Measurements from ENCODE around the gene LUZP2.

The LUZP2 gene

DNA sequence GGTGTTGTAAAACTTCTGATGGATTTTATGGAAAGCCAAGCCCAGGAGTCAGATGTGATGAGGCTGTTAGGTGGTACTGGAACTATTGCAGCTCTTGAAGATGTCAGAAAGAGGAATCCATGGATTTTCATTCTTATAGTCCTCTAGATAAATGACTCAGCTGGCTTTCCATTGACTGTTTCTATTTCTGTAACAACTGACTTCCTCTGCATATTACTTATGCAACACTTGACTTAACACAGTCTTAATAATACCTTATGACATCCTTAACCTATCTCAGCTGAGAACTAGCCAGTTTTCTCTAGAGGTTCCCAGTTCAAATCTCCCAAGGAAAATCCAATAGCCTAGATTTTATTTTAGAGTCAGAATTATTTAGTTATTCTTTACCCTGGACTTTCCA, 263.8 kb downstream of the LUZP2 start:
- Histone ChIP-seq H3K27me3 (replicated peaks in 2 of 5; ENCODE audit: control insufficient read depth in 4 of 5, insufficient read depth in 5 of 5, low read length in 4 of 5) (no peaks in the 10 kb centered on the region), H3K9me3 (ENCODE audit: control extremely low read depth in 1 of 5, control insufficient read depth in 4 of 5, insufficient read depth in 2 of 5, low read depth in 1 of 5, low read length in 4 of 5) (no peaks in the 10 kb centered on the region), H3K4me3 (ENCODE audit: control insufficient read depth in 1 of 7, extremely low read depth in 1 of 7, insufficient read depth in 4 of 7, low read depth in 2 of 7, low read length in 6 of 7) (no peak overlapping the region), H3K36me3 (ENCODE audit: control insufficient read depth in 4 of 4, insufficient read depth in 4 of 4, low read length in 3 of 4) (no peaks in the 10 kb centered on the region), H3K27ac (ENCODE audit: insufficient read depth in 1 of 2, low read depth in 1 of 2, low read length in 2 of 2, poor library complexity in 1 of 2, severe bottlenecking in 2 of 2) (no peak overlapping the region), H3K4me1 (ENCODE audit: control extremely low read depth in 1 of 4, control insufficient read depth in 4 of 4, insufficient read depth in 4 of 4, low read length in 3 of 4) (no peaks in the 10 kb centered on the region)
- DNase-seq = no peak
- POLR2A ChIA-PET = no interaction called here
- CTCF ChIA-PET = interaction anchor here (1.2 kb wide), 1 partner anchor 20 kb away, joined by 3 read pairs; no protein-coding TSS in a partner anchor

DNA sequence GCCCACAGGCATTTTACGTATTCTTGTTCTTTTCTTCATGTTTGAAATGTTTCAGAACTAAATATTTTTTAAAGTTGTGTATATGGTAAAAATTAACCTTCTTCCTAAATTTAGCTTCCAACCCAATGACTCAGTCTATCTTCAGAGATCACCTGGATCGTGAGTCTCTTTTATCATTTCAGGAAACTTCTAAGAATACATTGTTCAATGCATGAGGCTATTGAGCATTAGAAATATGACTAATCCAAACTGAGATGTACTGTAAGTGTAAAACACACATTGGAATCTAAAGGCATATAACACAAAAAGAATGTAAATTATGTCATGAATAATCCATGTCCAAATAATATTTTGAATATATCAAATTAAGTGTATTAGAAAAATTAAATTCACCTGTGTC, 265.2 kb downstream of the LUZP2 start:
- no peak for DNase-seq
- ChIA-PET CTCF (no interaction called here), POLR2A (no interaction called here)
- Histone ChIP-seq H3K27me3 (replicated peaks in 2 of 5; ENCODE audit: control insufficient read depth in 4 of 5, insufficient read depth in 5 of 5, low read length in 4 of 5) (no peaks in the 10 kb centered on the region), H3K9me3 (ENCODE audit: control extremely low read depth in 1 of 5, control insufficient read depth in 4 of 5, insufficient read depth in 2 of 5, low read depth in 1 of 5, low read length in 4 of 5) (no peaks in the 10 kb centered on the region), H3K4me1 (ENCODE audit: control extremely low read depth in 1 of 4, control insufficient read depth in 4 of 4, insufficient read depth in 4 of 4, low read length in 3 of 4) (no peaks in the 10 kb centered on the region), H3K27ac (ENCODE audit: insufficient read depth in 1 of 2, low read depth in 1 of 2, low read length in 2 of 2, poor library complexity in 1 of 2, severe bottlenecking in 2 of 2) (no peak overlapping the region), H3K4me3 (ENCODE audit: control insufficient read depth in 1 of 7, extremely low read depth in 1 of 7, insufficient read depth in 4 of 7, low read depth in 2 of 7, low read length in 6 of 7) (no peak overlapping the region), H3K36me3 (ENCODE audit: control insufficient read depth in 4 of 4, insufficient read depth in 4 of 4, low read length in 3 of 4) (no peaks in the 10 kb centered on the region)
- no CpG with 5 or more reads among the region's 2 CpGs for WGBS (ENCODE audit: insufficient coverage)

DNA sequence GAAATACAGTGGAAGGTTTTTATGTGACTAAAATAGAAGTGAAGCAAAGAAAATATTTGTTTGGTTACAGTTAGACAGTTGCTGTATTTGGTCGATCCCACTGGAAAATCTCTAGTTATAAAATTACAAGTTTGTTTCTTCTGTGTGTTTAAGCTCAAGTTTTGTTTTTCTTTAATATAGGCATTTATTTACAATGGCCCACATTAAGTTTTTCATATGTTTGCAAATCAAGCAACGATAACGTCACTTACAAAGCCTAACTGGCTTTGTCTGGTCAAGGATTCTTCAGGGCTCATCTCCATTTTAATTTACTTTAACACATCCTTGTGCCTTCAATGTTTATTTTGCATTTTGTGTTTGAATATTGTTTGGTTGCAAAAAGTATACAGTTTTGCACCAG, 270.6 kb downstream of the LUZP2 start:
- POLR2A ChIA-PET = no interaction called here
- WGBS (ENCODE audit: insufficient coverage) = 0% methylated on average over 1 of the region's 3 CpGs
- CTCF ChIA-PET = no interaction called here
- DNase-seq = no peak
- Histone ChIP-seq H3K27ac (ENCODE audit: insufficient read depth in 1 of 2, low read depth in 1 of 2, low read length in 2 of 2, poor library complexity in 1 of 2, severe bottlenecking in 2 of 2) (no peak overlapping the region), H3K4me3 (ENCODE audit: control insufficient read depth in 1 of 7, extremely low read depth in 1 of 7, insufficient read depth in 4 of 7, low read depth in 2 of 7, low read length in 6 of 7) (no peak overlapping the region), H3K4me1 (ENCODE audit: control extremely low read depth in 1 of 4, control insufficient read depth in 4 of 4, insufficient read depth in 4 of 4, low read length in 3 of 4) (no peaks in the 10 kb centered on the region), H3K9me3 (ENCODE audit: control extremely low read depth in 1 of 5, control insufficient read depth in 4 of 5, insufficient read depth in 2 of 5, low read depth in 1 of 5, low read length in 4 of 5) (no peaks in the 10 kb centered on the region), H3K27me3 (replicated peaks in 2 of 5; ENCODE audit: control insufficient read depth in 4 of 5, insufficient read depth in 5 of 5, low read length in 4 of 5) (no peaks in the 10 kb centered on the region), H3K36me3 (ENCODE audit: control insufficient read depth in 4 of 4, insufficient read depth in 4 of 4, low read length in 3 of 4) (no peaks in the 10 kb centered on the region)

DNA sequence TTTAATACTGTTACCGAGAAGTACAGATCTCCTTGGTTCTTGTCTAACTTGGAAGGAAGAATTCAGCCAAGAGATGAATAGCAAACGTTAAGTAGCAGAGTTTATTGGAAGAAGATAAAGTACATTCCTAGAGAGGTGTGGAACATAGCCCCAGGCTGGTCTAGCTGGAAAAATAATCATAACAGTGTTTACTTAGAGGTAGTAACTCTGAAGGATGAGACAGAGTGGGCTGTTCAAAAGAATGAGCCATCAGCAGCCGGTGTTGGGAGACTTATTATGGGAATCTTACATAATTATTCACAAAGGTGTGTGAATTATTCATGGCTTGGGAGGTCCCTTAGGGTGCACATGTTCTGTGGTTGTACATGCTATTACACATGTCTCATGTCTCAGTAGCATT, 276.5 kb downstream of the LUZP2 start:
- ChIA-PET CTCF (no interaction called here), POLR2A (no interaction called here)
- 90% methylated on average over 2 of the region's 3 CpGs for WGBS (ENCODE audit: insufficient coverage)
- H3K27me3 ChIP-seq (replicated peaks in 2 of 5; ENCODE audit: control insufficient read depth in 4 of 5, insufficient read depth in 5 of 5, low read length in 4 of 5) = no peaks in the 10 kb centered on the region
- DNase-seq = no peak
- H3K9me3 ChIP-seq (ENCODE audit: control extremely low read depth in 1 of 5, control insufficient read depth in 4 of 5, insufficient read depth in 2 of 5, low read depth in 1 of 5, low read length in 4 of 5) = no peaks in the 10 kb centered on the region
- H3K4me1 ChIP-seq (ENCODE audit: control extremely low read depth in 1 of 4, control insufficient read depth in 4 of 4, insufficient read depth in 4 of 4, low read length in 3 of 4) = no peaks in the 10 kb centered on the region
- H3K27ac ChIP-seq (ENCODE audit: insufficient read depth in 1 of 2, low read depth in 1 of 2, low read length in 2 of 2, poor library complexity in 1 of 2, severe bottlenecking in 2 of 2) = no peak overlapping the region
- no peak overlapping the region for H3K4me3 ChIP-seq (ENCODE audit: control insufficient read depth in 1 of 7, extremely low read depth in 1 of 7, insufficient read depth in 4 of 7, low read depth in 2 of 7, low read length in 6 of 7)
- H3K36me3 ChIP-seq (ENCODE audit: control insufficient read depth in 4 of 4, insufficient read depth in 4 of 4, low read length in 3 of 4) = no peaks in the 10 kb centered on the region

DNA sequence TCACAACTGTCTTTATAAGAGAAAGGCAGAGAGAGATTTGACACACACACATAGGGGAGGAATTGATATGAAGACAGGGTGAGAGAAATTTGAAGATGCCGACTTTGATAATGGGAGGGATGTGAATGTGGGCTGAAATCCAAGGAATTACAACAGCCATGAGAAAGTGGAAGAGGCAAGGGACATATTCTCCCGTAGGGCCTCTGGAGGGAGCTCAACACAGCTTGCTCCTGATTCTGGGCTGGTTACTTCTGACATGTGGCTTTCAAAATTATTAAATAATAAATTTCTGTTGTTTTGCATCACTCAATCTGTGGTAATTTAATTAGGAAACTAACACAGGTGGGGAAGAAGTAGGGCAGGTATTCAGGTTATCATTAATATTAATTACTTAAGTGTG, 282.9 kb downstream of the LUZP2 start:
- 86% methylated on average over 2 of the region's 2 CpGs for WGBS (ENCODE audit: insufficient coverage)

DNA sequence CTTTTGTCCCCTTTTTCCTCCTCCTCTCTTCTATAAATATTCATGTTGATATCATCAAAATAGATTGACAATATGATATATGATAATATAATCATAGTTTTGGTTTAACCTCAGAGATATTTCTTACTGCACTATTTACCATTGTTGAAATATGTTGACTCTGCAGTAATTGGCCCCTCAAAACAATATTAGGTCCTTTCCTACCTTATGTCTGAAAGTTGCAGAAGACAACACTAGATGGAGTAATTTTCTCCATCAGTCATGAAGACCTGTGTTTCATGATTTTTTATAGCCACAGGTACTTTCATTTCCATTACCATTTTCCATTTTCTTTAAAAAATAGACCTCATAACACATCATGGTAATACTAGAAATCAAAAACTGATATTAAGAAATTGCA, 284.4 kb downstream of the LUZP2 start:
- Histone ChIP-seq H3K4me1 (ENCODE audit: control extremely low read depth in 1 of 4, control insufficient read depth in 4 of 4, insufficient read depth in 4 of 4, low read length in 3 of 4) (no peaks in the 10 kb centered on the region), H3K4me3 (ENCODE audit: control insufficient read depth in 1 of 7, extremely low read depth in 1 of 7, insufficient read depth in 4 of 7, low read depth in 2 of 7, low read length in 6 of 7) (no peak overlapping the region), H3K9me3 (ENCODE audit: control extremely low read depth in 1 of 5, control insufficient read depth in 4 of 5, insufficient read depth in 2 of 5, low read depth in 1 of 5, low read length in 4 of 5) (no peaks in the 10 kb centered on the region), H3K27me3 (replicated peaks in 2 of 5; ENCODE audit: control insufficient read depth in 4 of 5, insufficient read depth in 5 of 5, low read length in 4 of 5) (no peaks in the 10 kb centered on the region), H3K36me3 (ENCODE audit: control insufficient read depth in 4 of 4, insufficient read depth in 4 of 4, low read length in 3 of 4) (no peaks in the 10 kb centered on the region), H3K27ac (ENCODE audit: insufficient read depth in 1 of 2, low read depth in 1 of 2, low read length in 2 of 2, poor library complexity in 1 of 2, severe bottlenecking in 2 of 2) (no peak overlapping the region)
- DNase-seq = no peak
- CTCF ChIA-PET = no interaction called here
- POLR2A ChIA-PET = no interaction called here

More for the DNA sequence above, 282.9 kb downstream of the LUZP2 start:
- Histone ChIP-seq H3K4me1 (ENCODE audit: control extremely low read depth in 1 of 4, control insufficient read depth in 4 of 4, insufficient read depth in 4 of 4, low read length in 3 of 4) (no peaks in the 10 kb centered on the region), H3K27ac (ENCODE audit: insufficient read depth in 1 of 2, low read depth in 1 of 2, low read length in 2 of 2, poor library complexity in 1 of 2, severe bottlenecking in 2 of 2) (no peak overlapping the region), H3K4me3 (ENCODE audit: control insufficient read depth in 1 of 7, extremely low read depth in 1 of 7, insufficient read depth in 4 of 7, low read depth in 2 of 7, low read length in 6 of 7) (no peak overlapping the region), H3K36me3 (ENCODE audit: control insufficient read depth in 4 of 4, insufficient read depth in 4 of 4, low read length in 3 of 4) (no peaks in the 10 kb centered on the region), H3K9me3 (ENCODE audit: control extremely low read depth in 1 of 5, control insufficient read depth in 4 of 5, insufficient read depth in 2 of 5, low read depth in 1 of 5, low read length in 4 of 5) (no peaks in the 10 kb centered on the region), H3K27me3 (replicated peaks in 2 of 5; ENCODE audit: control insufficient read depth in 4 of 5, insufficient read depth in 5 of 5, low read length in 4 of 5) (no peaks in the 10 kb centered on the region)
- CTCF ChIA-PET = no interaction called here
- DNase-seq = no peak
- POLR2A ChIA-PET = no interaction called here

DNA sequence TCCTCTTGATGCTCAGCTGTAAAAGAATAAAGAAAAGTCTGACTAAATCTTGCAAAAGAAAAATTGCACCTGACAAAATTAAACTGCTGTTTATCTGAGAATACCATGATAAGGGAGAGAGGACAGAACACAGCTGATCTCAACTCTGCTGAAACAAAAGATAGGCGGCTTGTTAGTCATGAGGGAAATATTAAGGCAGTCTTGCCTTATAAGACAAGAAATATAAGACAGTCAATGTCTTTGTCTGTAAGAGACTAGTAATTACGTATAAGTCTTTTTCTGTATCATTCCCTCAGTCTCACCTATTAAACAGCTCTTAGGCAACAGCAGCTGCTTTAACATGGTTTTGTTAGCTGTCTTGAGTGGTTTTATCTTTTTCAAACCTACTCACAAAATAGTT, 296.6 kb downstream of the LUZP2 start:
- WGBS (ENCODE audit: insufficient coverage) = no CpG with 5 or more reads among the region's 2 CpGs

DNA sequence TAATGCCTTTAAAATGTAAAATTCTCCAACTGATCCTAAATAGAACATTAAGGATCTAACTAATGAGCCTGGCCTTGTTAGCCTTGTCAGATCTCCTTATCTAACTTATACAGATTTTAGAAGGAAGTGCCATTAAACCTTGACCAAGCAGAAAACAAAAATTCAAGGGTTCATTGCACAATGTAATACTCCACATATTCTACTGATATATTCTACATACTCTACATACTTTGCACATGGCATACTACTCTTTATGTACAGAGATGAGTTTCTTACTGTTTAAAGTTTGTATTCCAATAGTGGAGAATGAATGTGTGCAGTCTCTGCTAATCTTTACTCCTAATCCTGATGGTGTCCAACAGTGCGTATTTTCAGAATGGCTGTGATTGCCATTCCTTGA, 297.2 kb downstream of the LUZP2 start:
- ChIA-PET POLR2A (no interaction called here), CTCF (no interaction called here)
- Histone ChIP-seq H3K27ac (ENCODE audit: insufficient read depth in 1 of 2, low read depth in 1 of 2, low read length in 2 of 2, poor library complexity in 1 of 2, severe bottlenecking in 2 of 2) (no peak overlapping the region), H3K4me3 (ENCODE audit: control insufficient read depth in 1 of 7, extremely low read depth in 1 of 7, insufficient read depth in 4 of 7, low read depth in 2 of 7, low read length in 6 of 7) (no peak overlapping the region), H3K36me3 (ENCODE audit: control insufficient read depth in 4 of 4, insufficient read depth in 4 of 4, low read length in 3 of 4) (no peaks in the 10 kb centered on the region), H3K27me3 (replicated peaks in 2 of 5; ENCODE audit: control insufficient read depth in 4 of 5, insufficient read depth in 5 of 5, low read length in 4 of 5) (no peaks in the 10 kb centered on the region), H3K9me3 (ENCODE audit: control extremely low read depth in 1 of 5, control insufficient read depth in 4 of 5, insufficient read depth in 2 of 5, low read depth in 1 of 5, low read length in 4 of 5) (no peaks in the 10 kb centered on the region), H3K4me1 (ENCODE audit: control extremely low read depth in 1 of 4, control insufficient read depth in 4 of 4, insufficient read depth in 4 of 4, low read length in 3 of 4) (no peaks in the 10 kb centered on the region)
- no CpG with 5 or more reads among the region's 1 CpG for WGBS (ENCODE audit: insufficient coverage)
- no peak for DNase-seq

More for the DNA sequence above, 296.6 kb downstream of the LUZP2 start:
- Histone ChIP-seq H3K4me3 (ENCODE audit: control insufficient read depth in 1 of 7, extremely low read depth in 1 of 7, insufficient read depth in 4 of 7, low read depth in 2 of 7, low read length in 6 of 7) (no peak overlapping the region), H3K9me3 (ENCODE audit: control extremely low read depth in 1 of 5, control insufficient read depth in 4 of 5, insufficient read depth in 2 of 5, low read depth in 1 of 5, low read length in 4 of 5) (no peaks in the 10 kb centered on the region), H3K36me3 (ENCODE audit: control insufficient read depth in 4 of 4, insufficient read depth in 4 of 4, low read length in 3 of 4) (no peaks in the 10 kb centered on the region), H3K27me3 (replicated peaks in 2 of 5; ENCODE audit: control insufficient read depth in 4 of 5, insufficient read depth in 5 of 5, low read length in 4 of 5) (no peaks in the 10 kb centered on the region), H3K27ac (ENCODE audit: insufficient read depth in 1 of 2, low read depth in 1 of 2, low read length in 2 of 2, poor library complexity in 1 of 2, severe bottlenecking in 2 of 2) (no peak overlapping the region), H3K4me1 (ENCODE audit: control extremely low read depth in 1 of 4, control insufficient read depth in 4 of 4, insufficient read depth in 4 of 4, low read length in 3 of 4) (no peaks in the 10 kb centered on the region)
- POLR2A ChIA-PET = no interaction called here
- no peak for DNase-seq
- CTCF ChIA-PET = no interaction called here

Data from common myeloid progenitor, CD34-positive (primary cell).